A673 (cell line): ENCODE data around the gene CDK14. TPM values are rescaled to one million over a fixed set of nuclear protein-coding genes. Genes with fewer than 3 reads are reported as not detected.
A peak's percentile ranks its signal among the peaks of the same experiment; 100 is the strongest.

Source experiments
- BruUV-seq: library from RNA; stranded (reverse); fragments of 400-500 nt; replicated peaks from 2 replicates; lab custom pipeline; 2021; lab: Mats Ljungman, UMichigan
- CTCF ChIA-PET: fragments of 300-600 bp; sonication (Branson Sonifier 250); formaldehyde crosslinking; loops from one replicate; lab custom pipeline; 2022; ENCODE audit warnings: antibody characterized with exemption; lab: Charles Lee
- POLR2A ChIA-PET: fragments of 300-600 bp; sonication (Branson Sonifier 250); formaldehyde crosslinking; loops from one replicate; lab custom pipeline; 2022; ENCODE audit warnings: antibody characterized with exemption; ENCODE audit not compliant: low non-redundant PET; lab: Charles Lee
- DNase-seq: peaks from one replicate; pipeline ENCODE4 v3.0.0-alpha.2; 2015; ENCODE audit warnings: low spot score
- H3K27ac ChIP-seq: fragments of 200-600 bp; sonication (generic); 2 replicates; pipeline ENCODE4 v1.5.1; 2016; ENCODE audit warnings: mixed run types, low read depth, mild to moderate bottlenecking, mixed read lengths, antibody characterized with exemption, low read length; ENCODE audit not compliant: poor library complexity, severe bottlenecking
- H3K27me3 ChIP-seq: fragments of 200-600 bp; sonication (generic); replicated peaks from 2 replicates; pipeline ENCODE4 v1.6.1; 2017; ENCODE audit warnings: mixed run types, low read depth, mild to moderate bottlenecking, mixed read lengths, antibody characterized with exemption, low read length; ENCODE audit not compliant: insufficient read depth, poor library complexity
- H3K36me3 ChIP-seq: fragments of 200-600 bp; sonication (generic); 2 replicates; pipeline ENCODE4 v1.6.1; 2016; ENCODE audit warnings: mixed run types, mild to moderate bottlenecking, mixed read lengths, antibody characterized with exemption, low read length; ENCODE audit not compliant: insufficient read depth, poor library complexity, severe bottlenecking
- H3K4me1 ChIP-seq: fragments of 200-600 bp; sonication (generic); 2 replicates; pipeline ENCODE4 v1.6.1; 2017; ENCODE audit warnings: mixed run types, mild to moderate bottlenecking, mixed read lengths, antibody characterized with exemption, low read length; ENCODE audit not compliant: insufficient read depth, poor library complexity, severe bottlenecking
- H3K4me3 ChIP-seq: fragments of 200-600 bp; sonication (generic); 2 replicates; pipeline ENCODE4 v1.5.1; 2016; ENCODE audit warnings: low read depth, mixed run types, mild to moderate bottlenecking, mixed read lengths, low read length; ENCODE audit not compliant: poor library complexity, severe bottlenecking
- H3K9me3 ChIP-seq: fragments of 200-600 bp; sonication (generic); 2 replicates; pipeline ENCODE4 v1.6.1; 2016; ENCODE audit warnings: mixed run types, low read depth, mild to moderate bottlenecking, mixed read lengths, antibody characterized with exemption, low read length; ENCODE audit not compliant: poor library complexity, severe bottlenecking
- CTCF ChIP-seq: fragments of 300-800, 200-600 bp; sonication (generic); conservative IDR thresholded peaks from 2 replicates; pipeline ENCODE4 v1.5.1; 2017; ENCODE audit warnings: low read depth, mild to moderate bottlenecking, antibody characterized with exemption, low read length, moderate library complexity, mixed read lengths
- EZH2 ChIP-seq: fragments of 200-600 bp; sonication (generic); IDR thresholded peaks from 2 replicates; pipeline ENCODE4 v1.6.1; 2017; ENCODE audit warnings: borderline replicate concordance, low read depth, mild to moderate bottlenecking, mixed read lengths, antibody characterized with exemption, low read length; ENCODE audit not compliant: poor library complexity, severe bottlenecking
- intact Hi-C: fragments of 100-400 bp; cut with micrococcal nuclease; formaldehyde crosslinking; loops from one replicate; pipeline ENCODE4 v1.10.0; 2022; ENCODE audit not compliant: unreplicated experiment
- total RNA-seq: library from RNA; stranded (reverse); gene quantifications from 2 replicates; pipeline ENCODE4 v1.2.3, GENCODE V29; 2021

The CDK14 gene
- total RNA-seq, 1 experiment from 2014 or later: 128 TPM

GRCh38 chr7:90816511-90817142 is 220.5 kb downstream of the CDK14 start:
- Histone ChIP-seq H3K9me3 (no peaks in the 10 kb centered on the region), H3K27ac (peak overlapping the region; percentile 68), H3K27me3 (no peaks in the 10 kb centered on the region), H3K4me1 (peaks cover 34% of the 10 kb centered on the region), H3K4me3 (no peak overlapping the region), H3K36me3 (no peaks in the 10 kb centered on the region)
- POLR2A ChIA-PET: interaction anchor here (0.6 kb wide), 1 partner anchor 190 kb away, joined by 3 read pairs; no protein-coding TSS in a partner anchor
- TF ChIP-seq CTCF (no peak), EZH2 (no peak)
- intact Hi-C loops: no loop called here
- DNase-seq: peak; percentile 91
- no TSS peak for BruUV-seq
- CTCF ChIA-PET: no interaction called here

DNA sequence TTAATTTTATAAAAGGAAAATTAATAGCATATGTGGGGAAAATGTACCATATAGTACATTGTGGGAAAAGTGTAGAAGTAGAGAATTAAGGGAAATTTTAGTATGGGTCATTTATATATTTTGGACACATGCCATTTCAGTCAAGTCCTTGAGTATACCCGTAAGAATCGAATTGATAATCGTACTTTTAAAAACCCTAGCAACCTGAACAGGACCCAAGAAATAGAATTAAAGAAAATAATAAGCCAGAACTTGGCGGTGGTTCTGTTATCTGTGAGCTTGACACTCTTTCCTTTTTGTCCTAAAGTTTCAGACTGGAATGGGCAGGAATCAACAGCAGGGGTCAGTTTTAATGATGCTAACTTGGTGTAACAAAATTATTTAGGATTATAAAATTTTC is 221.0 kb downstream of the CDK14 start:
- Histone ChIP-seq H3K4me1 (peaks cover 34% of the 10 kb centered on the region), H3K27ac (peak overlapping the region; percentile 68), H3K9me3 (no peaks in the 10 kb centered on the region), H3K27me3 (no peaks in the 10 kb centered on the region), H3K36me3 (no peaks in the 10 kb centered on the region), H3K4me3 (no peak overlapping the region)
- no peak for TF ChIP-seq CTCF
- no peak for TF ChIP-seq EZH2
- no TSS peak for BruUV-seq
- ChIA-PET CTCF (no interaction called here), POLR2A (interaction anchor here (0.6 kb wide), 1 partner anchor 190 kb away, joined by 3 read pairs; no protein-coding TSS in a partner anchor)
- DNase-seq: no peak
- intact Hi-C loops: no loop called here

GRCh38 chr7:90817846-90818245 is 221.7 kb downstream of the CDK14 start:
- DNase-seq: peak; percentile 53
- peaks cover 40% of the 10 kb centered on the region for H3K4me1 ChIP-seq
- BruUV-seq: no TSS peak
- no peaks in the 10 kb centered on the region for H3K27me3 ChIP-seq
- TF ChIP-seq EZH2 (no peak), CTCF (no peak)
- H3K9me3 ChIP-seq: no peaks in the 10 kb centered on the region
- H3K4me3 ChIP-seq: no peak overlapping the region
- no peaks in the 10 kb centered on the region for H3K36me3 ChIP-seq
- CTCF ChIA-PET: no interaction called here
- intact Hi-C loops: no loop called here
- POLR2A ChIA-PET: no interaction called here
- peak overlapping the region; percentile 68 for H3K27ac ChIP-seq
